Peyer's patch (tissue), 4 donors: ENCODE results near the gene POU6F2.

ENCODE experiments used
- POLR2A ChIP-seq, 2 donors: fragments of 450-650 bp; IDR thresholded peaks; one replicate each; pipeline ENCODE4 v1.5.1; 2017; ENCODE audit warnings: antibody characterized with exemption in 2 of 2, mild to moderate bottlenecking in 2 of 2, moderate library complexity in 2 of 2
- TF ChIP-seq, protein P1 (sequence below), 6 experiments: fragments of 450-650 bp in 4 of 6; fragments of 200-600 bp in 2 of 6; sonication (generic) in 1 of 6; IDR thresholded peaks; one replicate each; pipeline ENCODE4 v1.5.1; 2017 to 2019; ENCODE audit warnings: antibody characterized with exemption in 6 of 6, mild to moderate bottlenecking in 3 of 6, moderate library complexity in 1 of 6

GRCh38 chr7:39211581-39211980, 233.9 kb downstream of the POU6F2 start:
- no peak for TF ChIP-seq POLR2A (IDR thresholded peaks at IDR 0.05)
- TF ChIP-seq, protein P1, sequence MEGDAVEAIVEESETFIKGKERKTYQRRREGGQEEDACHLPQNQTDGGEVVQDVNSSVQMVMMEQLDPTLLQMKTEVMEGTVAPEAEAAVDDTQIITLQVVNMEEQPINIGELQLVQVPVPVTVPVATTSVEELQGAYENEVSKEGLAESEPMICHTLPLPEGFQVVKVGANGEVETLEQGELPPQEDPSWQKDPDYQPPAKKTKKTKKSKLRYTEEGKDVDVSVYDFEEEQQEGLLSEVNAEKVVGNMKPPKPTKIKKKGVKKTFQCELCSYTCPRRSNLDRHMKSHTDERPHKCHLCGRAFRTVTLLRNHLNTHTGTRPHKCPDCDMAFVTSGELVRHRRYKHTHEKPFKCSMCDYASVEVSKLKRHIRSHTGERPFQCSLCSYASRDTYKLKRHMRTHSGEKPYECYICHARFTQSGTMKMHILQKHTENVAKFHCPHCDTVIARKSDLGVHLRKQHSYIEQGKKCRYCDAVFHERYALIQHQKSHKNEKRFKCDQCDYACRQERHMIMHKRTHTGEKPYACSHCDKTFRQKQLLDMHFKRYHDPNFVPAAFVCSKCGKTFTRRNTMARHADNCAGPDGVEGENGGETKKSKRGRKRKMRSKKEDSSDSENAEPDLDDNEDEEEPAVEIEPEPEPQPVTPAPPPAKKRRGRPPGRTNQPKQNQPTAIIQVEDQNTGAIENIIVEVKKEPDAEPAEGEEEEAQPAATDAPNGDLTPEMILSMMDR (IDR thresholded peaks at IDR 0.05): no peak
